Astrocyte (in vitro differentiated cells and primary cell): ENCODE measurements around the gene NAB1.

ENCODE experiments used
- EZH2 ChIP-seq: IDR thresholded peaks from 2 replicates; pipeline ENCODE4 v1.6.1; 2012; ENCODE audit warnings: mild to moderate bottlenecking, low read length, inconsistent platforms; ENCODE audit not compliant: insufficient read depth
- TF ChIP-seq, protein P1 (sequence below): IDR thresholded peaks from 2 replicates; pipeline ENCODE4 v1.5.1; 2011; ENCODE audit warnings: low read depth, mild to moderate bottlenecking, inconsistent platforms, low read length, moderate library complexity; ENCODE audit not compliant: insufficient read depth

DNA sequence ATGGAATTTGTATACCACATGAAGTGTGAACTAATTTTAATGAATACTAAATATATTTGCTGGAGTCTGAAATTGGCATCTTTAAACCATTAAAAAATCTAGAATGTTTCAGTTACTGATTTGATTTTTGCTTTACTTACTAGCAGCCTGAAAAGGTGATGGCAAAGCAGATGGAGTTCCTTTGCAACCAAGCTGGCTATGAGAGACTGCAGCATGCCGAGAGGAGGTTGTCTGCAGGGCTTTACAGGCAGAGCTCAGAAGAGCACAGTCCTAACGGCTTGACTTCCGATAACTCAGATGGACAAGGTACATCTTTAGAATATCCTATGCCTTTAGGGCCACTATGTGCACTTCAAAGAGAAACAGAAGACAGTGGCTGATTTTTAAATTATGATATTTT lies 36.5 kb downstream of the NAB1 start:
- TF ChIP-seq, protein P1, sequence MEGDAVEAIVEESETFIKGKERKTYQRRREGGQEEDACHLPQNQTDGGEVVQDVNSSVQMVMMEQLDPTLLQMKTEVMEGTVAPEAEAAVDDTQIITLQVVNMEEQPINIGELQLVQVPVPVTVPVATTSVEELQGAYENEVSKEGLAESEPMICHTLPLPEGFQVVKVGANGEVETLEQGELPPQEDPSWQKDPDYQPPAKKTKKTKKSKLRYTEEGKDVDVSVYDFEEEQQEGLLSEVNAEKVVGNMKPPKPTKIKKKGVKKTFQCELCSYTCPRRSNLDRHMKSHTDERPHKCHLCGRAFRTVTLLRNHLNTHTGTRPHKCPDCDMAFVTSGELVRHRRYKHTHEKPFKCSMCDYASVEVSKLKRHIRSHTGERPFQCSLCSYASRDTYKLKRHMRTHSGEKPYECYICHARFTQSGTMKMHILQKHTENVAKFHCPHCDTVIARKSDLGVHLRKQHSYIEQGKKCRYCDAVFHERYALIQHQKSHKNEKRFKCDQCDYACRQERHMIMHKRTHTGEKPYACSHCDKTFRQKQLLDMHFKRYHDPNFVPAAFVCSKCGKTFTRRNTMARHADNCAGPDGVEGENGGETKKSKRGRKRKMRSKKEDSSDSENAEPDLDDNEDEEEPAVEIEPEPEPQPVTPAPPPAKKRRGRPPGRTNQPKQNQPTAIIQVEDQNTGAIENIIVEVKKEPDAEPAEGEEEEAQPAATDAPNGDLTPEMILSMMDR: no peak
- TF ChIP-seq EZH2: no peak
